HT-29 (cell line): Measurements from ENCODE around the gene CHL1. TPM values are rescaled to one million over a fixed set of nuclear protein-coding genes. Genes with fewer than 3 reads are reported as not detected.

Source experiments
- small RNA-seq: library from RNA; depleted of rRNA; stranded (forward); fragments of <200 nt; gene quantifications from one replicate; pipeline ENCODE3, GENCODE V24; 2014
- total RNA-seq: library from RNA; depleted of rRNA; stranded (reverse); fragments of >200 nt; shearing (Covaris generic); gene quantifications from 2 replicates; pipeline ENCODE4 v1.2.3, GENCODE V29; 2014

CHL1 gene
- total RNA-seq, 1 experiment from 2014 or later, result not detected

Small RNA genes lying within 50 kb of the gene (small RNA-seq; reads per million reads assigned to genes)
- gene RNU6-1194P, result not detected
